Cardiac muscle cell (in vitro differentiated cells and primary cell): Measurements from ENCODE around the gene KLHL21. TPM values are rescaled to one million over a fixed set of nuclear protein-coding genes. Genes with fewer than 3 reads are reported as not detected.

Source experiments
- DNase-seq, 2 donors: peaks; one replicate each; pipeline versions ENCODE4 v3.0.0 to v3.0.0-alpha.2; 2010 to 2017; ENCODE audit warnings: low read depth in 1 of 2, low spot score in 1 of 2
- H3K27ac ChIP-seq: fragments of 200-600 bp; sonication (generic); 2 replicates; pipeline ENCODE4 v1.5.1; 2016
- H3K27me3 ChIP-seq: fragments of 200-600 bp; sonication (generic); 2 replicates; pipeline ENCODE4 v1.6.0; 2016; ENCODE audit warnings: control low read depth
- H3K36me3 ChIP-seq: fragments of 200-600 bp; sonication (generic); 2 replicates; pipeline ENCODE4 v1.5.1; 2016; ENCODE audit warnings: control low read depth
- H3K4me1 ChIP-seq: fragments of 200-600 bp; sonication (generic); 2 replicates; pipeline ENCODE4 v1.8.1; 2017; ENCODE audit warnings: low read depth, mild to moderate bottlenecking, mixed run types
- H3K4me3 ChIP-seq: fragments of 200-600 bp; sonication (generic); 2 replicates; pipeline ENCODE4 v1.5.1; 2016; ENCODE audit warnings: mild to moderate bottlenecking
- H3K9me3 ChIP-seq: fragments of 200-600 bp; sonication (generic); 2 replicates; pipeline ENCODE4 v1.5.1; 2017; ENCODE audit warnings: low read depth, mild to moderate bottlenecking, control low read depth
- CTCF ChIP-seq: IDR thresholded peaks from 2 replicates; pipeline ENCODE4 v1.5.1; 2012; ENCODE audit warnings: low read depth, mild to moderate bottlenecking, low read length
- polyA plus RNA-seq: library from polyadenylated mRNA; unstranded; fragments of >200 nt; fragmentation: Nextera tagmentation; extraction: Ambion mirVana; gene quantifications from 2 replicates; pipeline ENCODE4 v1.2.1, GENCODE V29; 2016
- total RNA-seq: library from RNA; depleted of rRNA; stranded (reverse); fragments of >200 nt; gene quantifications from 2 replicates; pipeline ENCODE4 v1.2.3, GENCODE V29; 2016

Gene KLHL21
- total and polyA plus RNA-seq, 2 experiments from 2014 or later: 40.6 to 90.5 TPM

DNA sequence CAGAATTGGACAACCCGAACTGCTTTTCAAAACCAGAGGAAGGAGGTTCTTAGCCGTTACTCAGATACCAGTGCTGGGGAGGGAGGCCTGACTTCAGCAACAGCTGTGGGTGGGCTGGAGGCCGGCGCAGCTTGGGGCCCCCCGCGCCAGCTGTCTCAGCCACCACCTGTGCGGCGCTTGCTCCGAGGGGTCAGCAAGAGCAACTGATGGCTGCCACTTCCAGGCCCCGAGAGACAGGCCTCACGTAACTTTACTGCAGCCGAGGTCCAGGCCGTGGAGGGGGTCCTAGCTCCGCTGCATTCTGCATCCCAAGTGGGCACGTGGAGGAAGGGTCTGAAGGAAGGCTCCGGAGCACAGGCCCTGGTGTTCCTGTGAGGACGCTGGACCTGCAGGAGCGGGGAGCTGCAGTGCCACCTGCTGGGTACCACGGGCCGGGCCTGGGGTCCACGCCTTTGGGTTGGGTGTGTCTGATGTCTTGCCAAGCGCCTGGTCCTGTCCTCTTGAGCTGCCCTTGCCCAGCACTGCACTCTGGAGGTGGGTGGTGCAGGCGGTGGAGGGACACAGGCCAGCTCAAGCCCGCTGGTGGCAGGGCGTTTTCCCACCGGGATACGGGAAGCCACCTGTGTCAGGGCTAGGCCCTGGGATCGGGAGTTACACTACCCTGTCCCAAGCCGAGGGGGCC lies 31.8 kb upstream of the KLHL21 start:
- Histone ChIP-seq H3K27me3 (no peaks in the 10 kb centered on the region), H3K4me3 (no peak overlapping the region), H3K9me3 (no peaks in the 10 kb centered on the region), H3K4me1 (no peaks in the 10 kb centered on the region), H3K36me3 (peaks cover 45% of the 10 kb centered on the region), H3K27ac (no peak overlapping the region)
- DNase-seq: peak; percentile 51 to 67
- TF ChIP-seq CTCF: peak; percentile 50

DNA sequence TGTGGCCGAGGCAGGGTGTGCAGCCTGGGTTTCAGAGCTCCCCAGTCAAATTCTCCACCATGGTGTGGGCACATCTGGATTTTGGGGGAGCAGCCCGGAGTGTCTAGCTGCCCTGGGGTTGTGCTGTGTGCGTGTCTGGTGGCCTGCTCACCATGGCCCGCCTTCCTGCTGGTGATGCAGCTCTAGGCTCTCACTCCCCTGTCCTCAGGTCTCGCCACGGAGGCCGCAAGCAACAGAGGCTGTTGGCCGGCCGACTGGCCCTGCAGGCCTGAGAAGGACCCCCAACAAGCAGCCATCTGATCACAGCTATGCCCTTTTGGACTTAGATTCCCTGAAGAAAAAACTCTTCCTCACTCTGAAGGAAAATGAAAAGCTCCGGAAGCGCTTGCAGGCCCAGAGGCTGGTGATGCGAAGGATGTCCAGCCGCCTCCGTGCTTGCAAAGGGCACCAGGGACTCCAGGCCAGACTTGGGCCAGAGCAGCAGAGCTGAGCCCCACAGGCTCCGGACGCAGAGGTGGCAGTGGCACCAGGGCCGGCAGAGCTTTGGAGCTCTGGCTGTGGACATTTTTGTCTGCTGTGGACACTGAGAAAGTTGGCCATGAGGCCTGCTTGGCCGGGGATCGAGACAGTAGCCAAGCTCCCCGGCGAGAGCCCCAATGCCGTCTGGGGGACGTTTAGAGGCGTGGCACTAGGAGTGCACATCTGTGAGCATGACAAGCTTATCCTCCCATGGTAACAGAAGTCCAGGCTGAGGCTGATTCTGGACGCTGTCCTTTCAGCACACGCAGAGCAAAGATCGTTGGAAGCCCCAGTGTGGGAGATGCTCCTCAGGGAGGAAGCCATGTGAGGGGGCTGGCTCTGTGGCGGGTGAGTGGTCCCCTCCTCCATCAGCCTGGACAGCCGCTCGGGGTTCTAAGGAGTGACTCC lies 30.2 kb upstream of the KLHL21 start:
- DNase-seq: no peak
- Histone ChIP-seq H3K4me3 (no peak overlapping the region), H3K27ac (no peak overlapping the region), H3K36me3 (peaks cover 36% of the 10 kb centered on the region), H3K9me3 (no peaks in the 10 kb centered on the region), H3K27me3 (no peaks in the 10 kb centered on the region), H3K4me1 (no peaks in the 10 kb centered on the region)
- no peak for TF ChIP-seq CTCF

DNA sequence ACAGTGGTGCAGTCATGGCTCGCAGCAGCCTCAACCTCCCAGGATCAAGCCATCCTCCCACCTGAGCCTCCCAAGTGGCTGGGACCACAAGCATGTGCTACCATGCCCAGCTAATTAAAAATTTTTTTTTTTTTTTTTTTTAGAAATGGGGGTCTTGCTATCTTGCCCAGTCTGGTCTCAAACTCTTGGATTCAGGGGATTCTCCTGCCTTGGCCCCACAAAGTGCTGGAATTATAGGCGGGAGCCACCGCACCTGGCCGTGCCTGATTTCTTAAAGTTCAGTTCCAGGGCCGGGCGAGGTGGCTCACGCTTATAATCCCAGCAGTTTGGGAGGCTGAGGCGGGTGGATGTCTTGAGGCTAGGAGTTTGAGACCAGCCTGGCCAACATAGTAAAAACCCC lies 28.4 kb upstream of the KLHL21 start:
- DNase-seq: no peak
- no peak overlapping the region for H3K4me3 ChIP-seq
- H3K36me3 ChIP-seq: peaks cover 20% of the 10 kb centered on the region
- no peaks in the 10 kb centered on the region for H3K27me3 ChIP-seq
- H3K27ac ChIP-seq: no peak overlapping the region
- H3K9me3 ChIP-seq: no peaks in the 10 kb centered on the region
- no peaks in the 10 kb centered on the region for H3K4me1 ChIP-seq
- no peak for TF ChIP-seq CTCF

DNA sequence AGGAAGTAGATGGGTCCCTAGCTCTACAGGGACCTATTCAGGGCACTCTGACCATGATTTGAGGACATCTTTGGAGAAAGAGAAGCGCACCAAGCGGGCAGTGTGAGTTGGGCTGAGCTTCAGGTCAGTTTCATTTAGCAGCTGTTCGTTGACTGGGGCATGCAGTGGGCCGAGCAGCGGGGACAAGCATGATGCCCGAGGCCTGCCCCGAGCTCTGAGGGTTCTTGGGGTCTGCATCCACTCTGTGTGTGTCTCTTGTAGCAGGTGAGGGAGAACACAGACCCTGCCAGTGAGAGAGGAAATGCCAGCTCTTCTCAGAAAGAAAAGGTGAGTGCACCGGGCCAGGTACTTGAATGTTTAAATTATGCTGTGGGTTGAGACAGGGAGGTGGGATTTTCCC lies 27.4 kb upstream of the KLHL21 start:
- H3K36me3 ChIP-seq: peaks cover 14% of the 10 kb centered on the region
- no peak overlapping the region for H3K27ac ChIP-seq
- no peak for DNase-seq
- TF ChIP-seq CTCF: no peak
- no peak overlapping the region for H3K4me3 ChIP-seq
- no peaks in the 10 kb centered on the region for H3K4me1 ChIP-seq
- H3K27me3 ChIP-seq: no peaks in the 10 kb centered on the region
- no peaks in the 10 kb centered on the region for H3K9me3 ChIP-seq

GRCh38 chr1:6628971-6629479 lies 26.4 kb upstream of the KLHL21 start:
- Histone ChIP-seq H3K4me1 (no peaks in the 10 kb centered on the region), H3K36me3 (peaks cover 5% of the 10 kb centered on the region)
- no peak for TF ChIP-seq CTCF

More at GRCh38 chr1:6628971-6629479, 26.4 kb upstream of the KLHL21 start:
- H3K27ac ChIP-seq: no peak overlapping the region
- H3K4me3 ChIP-seq: no peak overlapping the region
- no peak for DNase-seq
- H3K27me3 ChIP-seq: no peaks in the 10 kb centered on the region
- H3K9me3 ChIP-seq: no peaks in the 10 kb centered on the region
